ENCODE measurements around the gene CD40.

Gene CD40

DNA sequence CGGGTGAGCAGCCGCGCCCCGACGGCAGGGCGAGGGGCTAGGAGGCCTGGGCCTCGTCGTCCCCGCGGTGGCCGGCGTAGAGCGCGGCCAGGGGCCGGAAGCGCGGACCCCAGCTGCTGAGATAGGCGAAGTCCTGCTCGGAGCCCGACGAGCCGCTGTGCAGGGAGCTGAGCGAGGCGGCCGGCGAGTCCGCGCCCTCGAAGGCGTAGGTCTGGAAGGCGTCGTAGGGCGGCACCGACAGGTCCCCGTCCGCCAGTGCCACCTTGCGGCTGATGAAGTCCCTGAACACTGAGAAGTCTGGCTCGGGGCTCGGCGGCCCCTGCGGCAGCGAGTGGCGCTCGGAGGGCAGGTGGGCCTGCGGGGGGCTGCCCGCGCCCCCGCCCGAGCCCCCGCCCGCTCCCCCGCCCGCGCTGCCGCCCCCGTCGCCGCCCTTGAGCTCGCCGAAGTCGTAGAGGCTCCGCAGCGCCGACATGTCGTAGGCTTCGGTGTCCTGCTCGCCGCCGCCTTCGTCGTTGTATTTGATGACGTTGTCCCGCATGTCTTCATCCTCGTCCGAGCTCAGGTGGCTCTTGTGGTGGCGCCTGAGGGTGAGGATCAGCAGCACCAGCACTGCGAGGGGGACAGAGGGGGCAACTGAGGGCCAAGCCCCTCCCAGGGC, 56.5 kb downstream of the CD40 start:
- Histone ChIP-seq H3K9ac (ENCODE audit: low read depth, low read length) (no peak overlapping the region), H3K36me3 (ENCODE audit: insufficient read depth, low read length) (no peaks in the 10 kb centered on the region), H3K9me3 (ENCODE audit: control insufficient read depth, insufficient read depth, low read length) (no peaks in the 10 kb centered on the region), H3K4me1 (ENCODE audit: insufficient read depth, low read length) (no peaks in the 10 kb centered on the region)

DNA sequence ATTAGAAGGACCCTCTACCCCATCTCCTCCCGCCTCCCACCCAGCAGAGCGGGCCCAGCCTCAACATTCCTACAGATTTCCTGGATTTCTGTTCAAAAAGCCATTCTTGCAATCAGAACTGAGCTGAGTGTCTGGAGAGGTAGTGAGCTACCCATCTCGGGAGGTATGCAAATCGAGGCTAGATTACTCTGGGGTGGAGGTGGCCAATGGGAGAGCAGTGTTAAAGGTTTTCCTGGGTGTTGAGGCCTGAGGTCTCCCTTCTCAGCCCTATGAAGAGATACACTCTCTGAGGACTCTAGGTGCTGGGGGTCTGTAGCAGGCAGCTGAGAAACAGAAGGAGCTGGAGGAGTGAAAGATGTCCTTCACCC, 57.0 kb downstream of the CD40 start:
- no peak overlapping the region for H3K9ac ChIP-seq (ENCODE audit: low read depth, low read length)
- no peaks in the 10 kb centered on the region for H3K36me3 ChIP-seq (ENCODE audit: insufficient read depth, low read length)
- H3K9me3 ChIP-seq (ENCODE audit: control insufficient read depth, insufficient read depth, low read length) = no peaks in the 10 kb centered on the region
- H3K4me1 ChIP-seq (ENCODE audit: insufficient read depth, low read length) = no peaks in the 10 kb centered on the region

DNA sequence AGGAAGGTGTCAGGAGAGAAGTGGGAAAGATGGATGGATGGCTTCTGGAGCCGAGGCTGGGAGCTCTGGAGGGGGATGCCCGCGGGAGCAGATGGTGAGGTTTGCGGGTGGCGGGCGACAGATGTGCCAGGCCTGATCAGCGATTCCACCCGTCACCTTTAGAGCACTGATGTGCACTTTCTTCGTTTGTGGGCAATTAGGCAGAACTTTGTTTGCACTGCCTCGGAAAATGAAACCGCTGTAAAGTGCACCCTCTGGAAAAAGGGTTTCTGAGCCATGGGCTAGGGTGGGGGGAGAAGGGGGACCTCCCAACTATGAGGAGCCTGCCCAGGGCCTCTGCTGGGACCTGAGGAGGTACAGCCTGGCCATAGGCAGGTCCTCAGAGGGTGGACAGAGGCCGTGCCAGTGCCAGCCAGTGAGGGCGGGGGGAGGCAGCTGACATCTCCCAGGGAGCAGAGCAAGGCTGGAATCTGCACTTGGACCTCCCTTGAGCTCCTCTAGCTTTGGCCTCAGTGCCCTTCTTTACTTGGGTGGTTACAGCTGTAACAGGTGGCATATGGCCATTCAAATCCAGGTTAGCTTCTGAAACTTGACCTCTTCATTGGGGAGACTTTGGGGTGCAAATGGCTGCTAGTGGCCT, 58.7 kb downstream of the CD40 start:
- Histone ChIP-seq H3K4me1 (ENCODE audit: insufficient read depth, low read length) (no peaks in the 10 kb centered on the region), H3K36me3 (ENCODE audit: insufficient read depth, low read length) (no peaks in the 10 kb centered on the region), H3K9me3 (ENCODE audit: control insufficient read depth, insufficient read depth, low read length) (no peaks in the 10 kb centered on the region), H3K9ac (ENCODE audit: low read depth, low read length) (no peak overlapping the region)

DNA sequence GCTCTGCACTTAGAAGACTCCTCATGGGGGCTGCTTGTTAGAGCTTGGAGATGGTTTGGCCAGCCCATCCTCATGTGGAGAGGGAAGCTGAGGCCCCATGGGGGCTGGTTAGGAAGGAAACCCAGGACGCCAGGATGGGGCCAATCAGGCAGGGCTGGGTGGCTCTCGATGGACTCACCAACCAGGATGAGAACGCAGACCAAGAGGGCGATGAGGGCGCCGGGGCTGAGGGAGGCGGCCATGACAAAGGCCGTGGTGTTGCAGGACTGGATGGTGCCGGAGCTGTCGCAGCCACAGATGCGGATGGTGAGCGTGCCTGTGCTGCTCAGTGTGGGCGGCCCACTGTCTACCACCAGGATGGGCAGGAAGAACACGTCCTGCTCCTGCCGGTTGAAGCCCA, 59.7 kb downstream of the CD40 start:
- H3K36me3 ChIP-seq (ENCODE audit: insufficient read depth, low read length) = no peaks in the 10 kb centered on the region
- no peaks in the 10 kb centered on the region for H3K9me3 ChIP-seq (ENCODE audit: control insufficient read depth, insufficient read depth, low read length)
- H3K4me1 ChIP-seq (ENCODE audit: insufficient read depth, low read length) = no peaks in the 10 kb centered on the region
- H3K9ac ChIP-seq (ENCODE audit: low read depth, low read length) = no peak overlapping the region

DNA sequence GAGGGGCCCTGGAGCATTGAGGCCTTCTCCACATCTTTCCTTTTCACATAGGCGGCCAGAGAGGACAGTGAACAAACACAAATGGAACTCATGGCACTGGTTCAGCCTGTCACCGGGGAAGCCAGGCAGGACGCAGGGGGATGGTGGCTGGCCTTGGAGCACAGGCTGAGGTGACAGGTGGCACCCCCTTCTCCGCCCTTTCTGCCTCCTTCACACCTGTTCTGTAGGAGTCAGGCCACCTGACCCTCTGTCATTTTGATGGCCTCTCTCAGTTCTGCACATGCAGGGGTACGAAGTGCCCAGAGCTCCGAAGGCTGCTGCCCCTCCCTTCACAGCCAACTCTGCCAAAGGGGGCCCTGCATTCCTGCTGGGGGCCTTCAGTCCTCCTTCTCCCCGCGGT, 60.8 kb downstream of the CD40 start:
- Histone ChIP-seq H3K36me3 (ENCODE audit: insufficient read depth, low read length) (no peaks in the 10 kb centered on the region), H3K9ac (ENCODE audit: low read depth, low read length) (no peak overlapping the region), H3K4me1 (ENCODE audit: insufficient read depth, low read length) (no peaks in the 10 kb centered on the region), H3K9me3 (ENCODE audit: control insufficient read depth, insufficient read depth, low read length) (no peaks in the 10 kb centered on the region)
